Stomach (tissue), 9 donors: ENCODE data around the gene ARHGAP10. TPM values are rescaled to one million over a fixed set of nuclear protein-coding genes. Genes with fewer than 3 reads are reported as not detected.

Experiments
- DNase-seq, 2 donors: peaks; one replicate each; pipeline versions ENCODE4 v3.0.0 to v3.0.0-alpha.2; 2013 to 2019
- H3K27ac ChIP-seq, 5 donors: fragments of 200-600 bp in 4 of 5; sonication (generic) in 4 of 5; one replicate each; pipeline ENCODE4 v1.5.1; 2013 to 2019; ENCODE audit warnings: mild to moderate bottlenecking in 1 of 5, moderate library complexity in 1 of 5
- H3K27me3 ChIP-seq, 3 donors: fragments of 200-600 bp; sonication (generic); one replicate each; pipeline ENCODE4 v1.5.1; 2017 to 2019; ENCODE audit warnings: mixed run types in 1 of 3
- H3K36me3 ChIP-seq, 4 donors: fragments of 200-600 bp; sonication (generic); 1 replicate in 3 of 4; 2 replicates in 1 of 4; pipeline ENCODE4 v1.5.1; 2016 to 2019
- H3K4me1 ChIP-seq, 4 donors: fragments of 200-600 bp; sonication (generic); one replicate each; pipeline ENCODE4 v1.5.1; 2016 to 2019
- H3K4me3 ChIP-seq, 4 donors: fragments of 200-600 bp; sonication (generic) in 3 of 4; one replicate each; pipeline ENCODE4 v1.5.1; 2016 to 2019; ENCODE audit warnings: mild to moderate bottlenecking in 1 of 4
- H3K9me3 ChIP-seq, 4 donors: fragments of 200-600 bp; sonication (generic); one replicate each; pipeline ENCODE4 v1.5.1; 2016 to 2019
- CTCF ChIP-seq, 7 experiments: fragments of 450-650 bp in 4 of 7; fragments of 200-600 bp in 3 of 7; sonication (generic) in 3 of 7; IDR thresholded peaks; one replicate each; pipeline ENCODE4 v1.5.1; 2016 to 2019; ENCODE audit warnings: antibody characterized with exemption in 7 of 7, control low read depth in 2 of 7, mild to moderate bottlenecking in 1 of 7
- EP300 ChIP-seq: sonication (generic); formaldehyde crosslinking; IDR thresholded peaks from one replicate; pipeline ENCODE4 v1.6.1; 2017; ENCODE audit warnings: antibody characterized with exemption
- POLR2A ChIP-seq, 4 donors: fragments of 450-650 bp; IDR thresholded peaks; one replicate each; pipeline ENCODE4 v1.6.1; 2016; ENCODE audit warnings: antibody characterized with exemption in 4 of 4, control low read depth in 2 of 4, mild to moderate bottlenecking in 1 of 4, moderate library complexity in 1 of 4
- POLR2AphosphoS5 ChIP-seq, 3 donors: sonication (generic); formaldehyde crosslinking; IDR thresholded peaks; one replicate each; pipeline ENCODE4 v1.6.1; 2016; ENCODE audit warnings: antibody characterized with exemption in 3 of 3
- WGBS, 5 donors: extraction: QIAGEN DNeasy Blood & Tissue Kit in 3 of 5; methylation state at CpG; one replicate each; pipeline versions ENCODE4 v1.1.5 to v1.1.7; 2013 to 2018; 5-methylcytosine and 5-hydroxymethylcytosine counted together
- intact Hi-C: fragments of 100-400 bp; cut with DNase I; formaldehyde crosslinking; loops from one replicate; pipeline ENCODE4 v1.15.1; 2023; ENCODE audit warnings: low total_unique reads
- polyA plus RNA-seq, 3 donors: library from polyadenylated mRNA; stranded (reverse); fragments of 200-250 nt; gene quantifications; one replicate each; pipeline ENCODE4 v1.2.3, GENCODE V29; 2013
- total RNA-seq, 5 donors: library from RNA; depleted of rRNA; stranded (reverse); fragments of >200 nt; gene quantifications; one replicate each; pipeline versions ENCODE4 v1.1.0 to v1.2.3, GENCODE V29; 2014 to 2016
- donor health status: healthy with polysubstance abuse.
- donor health status: Bipolar disorder and iron deficiency.
- donor health status: healthy.

The ARHGAP10 gene
- total and polyA plus RNA-seq, 8 donors = 18.1 to 117 (median 43.9) TPM

- Histone ChIP-seq H3K36me3 (no peaks in the 10 kb centered on the region), H3K27me3 (no peaks in the 10 kb centered on the region), H3K4me3 (no peak overlapping the region), H3K4me1 (peaks cover 12 to 93% (median 49%) of the 10 kb centered on the region in 4 donors), H3K27ac (no peak overlapping the region), H3K9me3 (no peaks in the 10 kb centered on the region)
- TF ChIP-seq POLR2A (IDR thresholded peaks at IDR 0.05) (no peak), EP300 (no peak), POLR2AphosphoS5 (IDR thresholded peaks at IDR 0.05) (no peak), CTCF (IDR thresholded peaks at IDR 0.05) (no peak)
- intact Hi-C loops = no loop called here
- WGBS, 5 donors = 79 to 91% (median 85%) methylated on average over 6 to 7 of the region's 7 CpGs
- no peak for DNase-seq
Measured at GRCh38 chr4:147739239-147739823, 7.4 kb downstream of the ARHGAP10 start.

GRCh38 chr4:147740176-147740575, 8.3 kb downstream of the ARHGAP10 start:
- intact Hi-C loops = no loop called here
- H3K36me3 ChIP-seq = no peaks in the 10 kb centered on the region
- H3K4me3 ChIP-seq = no peak overlapping the region
- no peaks in the 10 kb centered on the region for H3K9me3 ChIP-seq
- H3K27ac ChIP-seq = no peak overlapping the region
- H3K4me1 ChIP-seq = peaks cover 3 to 93% (median 45%) of the 10 kb centered on the region in 4 donors
- DNase-seq = no peak
- H3K27me3 ChIP-seq = no peaks in the 10 kb centered on the region
- no peak for TF ChIP-seq EP300
- WGBS, 5 donors = 64 to 82% (median 74%) methylated on average over 3 of the region's 3 CpGs

- no peak overlapping the region for H3K4me3 ChIP-seq
- WGBS, 5 donors = 20 to 82% (median 56%) methylated on average over 1 of the region's 1 CpG
- H3K9me3 ChIP-seq = no peaks in the 10 kb centered on the region
- intact Hi-C loops = no loop called here
- H3K27ac ChIP-seq = no peak overlapping the region
- H3K36me3 ChIP-seq = no peaks in the 10 kb centered on the region
- TF ChIP-seq POLR2A (IDR thresholded peaks at IDR 0.05) (no peak), POLR2AphosphoS5 (IDR thresholded peaks at IDR 0.05) (no peak), CTCF (IDR thresholded peaks at IDR 0.05) (no peak), EP300 (no peak)
- no peak for DNase-seq
- no peaks in the 10 kb centered on the region for H3K27me3 ChIP-seq
- H3K4me1 ChIP-seq = peaks cover 0 to 89% (median 35%) of the 10 kb centered on the region in 4 donors
Measured at GRCh38 chr4:147741190-147741788, 9.4 kb downstream of the ARHGAP10 start.

GRCh38 chr4:147747787-147748454, 16.0 kb downstream of the ARHGAP10 start:
- WGBS, 5 donors = 32 to 51% (median 42%) methylated on average over 5 of the region's 5 CpGs
- H3K36me3 ChIP-seq = peaks cover 0 to 4% (median 0%) of the 10 kb centered on the region in 4 donors
- H3K27me3 ChIP-seq = no peaks in the 10 kb centered on the region
- peak; percentile 80 to 81 for DNase-seq
- intact Hi-C loops = no loop called here
- H3K4me3 ChIP-seq = no peak overlapping the region
- H3K27ac ChIP-seq = peak overlapping the region; percentile 19 to 70 (median 58)
- H3K9me3 ChIP-seq = no peaks in the 10 kb centered on the region
- no peak for TF ChIP-seq POLR2A (IDR thresholded peaks at IDR 0.05)
- TF ChIP-seq POLR2AphosphoS5 (IDR thresholded peaks at IDR 0.05) = peak in 2 of 3 donors; percentile 69 to 92
- peaks cover 29 to 93% (median 66%) of the 10 kb centered on the region in 4 donors for H3K4me1 ChIP-seq

GRCh38 chr4:147749811-147750321, 18.0 kb downstream of the ARHGAP10 start:
- no peaks in the 10 kb centered on the region for H3K27me3 ChIP-seq
- DNase-seq = no peak
- no peak overlapping the region for H3K4me3 ChIP-seq
- H3K27ac ChIP-seq = peak overlapping the region in 2 of 5 donors; percentile 14 to 15
- peaks cover 0 to 4% (median 0%) of the 10 kb centered on the region in 4 donors for H3K36me3 ChIP-seq
- 20 to 42% (median 28%) methylated on average over 3 of the region's 3 CpGs for whole genome bisulfite sequencing, 5 donors
- H3K9me3 ChIP-seq = no peaks in the 10 kb centered on the region
- TF ChIP-seq POLR2AphosphoS5 (IDR thresholded peaks at IDR 0.05) = no peak
- TF ChIP-seq CTCF (IDR thresholded peaks at IDR 0.05) = no peak
- no peak for TF ChIP-seq POLR2A (IDR thresholded peaks at IDR 0.05)
- no peak for TF ChIP-seq EP300
- intact Hi-C loops = no loop called here
- peaks cover 45 to 95% (median 79%) of the 10 kb centered on the region in 4 donors for H3K4me1 ChIP-seq
